HG02840 (cell line): ENCODE data around the gene TRAPPC3.

ENCODE experiments used
- ATAC-seq: cut with Tn5 transposase; IDR thresholded peaks from one replicate; pipeline ENCODE4 v1.9.1; 2021; ENCODE audit warnings: mild to moderate bottlenecking, moderate library complexity, moderate number of reproducible peaks; ENCODE audit not compliant: unreplicated experiment, low FRiP score

TRAPPC3 gene

DNA sequence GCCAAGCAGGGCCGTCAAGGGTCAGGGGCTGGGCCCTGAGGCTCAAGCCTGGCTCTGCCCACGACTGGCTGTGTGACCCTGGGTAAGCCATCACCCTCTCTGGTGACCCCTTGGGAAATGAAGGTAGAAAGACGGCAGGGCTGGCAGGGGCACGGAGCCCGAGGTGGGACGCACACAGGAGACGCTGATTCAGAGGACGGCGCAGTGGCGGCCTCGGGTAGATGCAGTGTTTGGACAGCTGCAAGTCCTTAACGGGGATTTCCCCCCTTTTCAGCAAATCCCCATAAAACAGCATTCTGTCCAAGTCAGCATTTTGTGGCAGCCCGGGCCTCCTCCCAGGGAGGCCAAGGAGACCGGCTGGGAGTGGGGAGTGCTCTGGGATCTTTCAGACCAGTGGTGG lies 41.0 kb downstream of the TRAPPC3 start:
- ATAC-seq = no peak

DNA sequence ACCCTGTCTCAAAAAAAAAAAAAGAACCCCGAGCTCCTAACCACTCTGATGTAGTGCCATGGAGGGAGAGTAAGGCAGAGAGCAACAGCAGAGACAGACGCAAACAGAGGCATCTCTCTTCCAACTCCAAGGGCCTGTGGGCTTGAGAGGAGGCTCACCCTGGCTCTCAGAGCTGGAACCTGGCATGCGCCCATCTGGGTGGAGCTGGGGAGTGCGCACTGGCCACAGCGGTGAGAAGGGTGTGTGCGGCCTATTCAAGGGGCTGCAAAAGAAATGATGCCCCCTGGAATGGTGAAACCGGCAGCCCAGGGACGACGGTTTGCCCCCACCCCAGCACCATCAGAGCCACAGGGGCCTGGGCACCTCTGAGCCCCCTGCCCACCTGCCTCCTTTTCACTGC lies 41.9 kb downstream of the TRAPPC3 start:
- ATAC-seq = no peak

DNA sequence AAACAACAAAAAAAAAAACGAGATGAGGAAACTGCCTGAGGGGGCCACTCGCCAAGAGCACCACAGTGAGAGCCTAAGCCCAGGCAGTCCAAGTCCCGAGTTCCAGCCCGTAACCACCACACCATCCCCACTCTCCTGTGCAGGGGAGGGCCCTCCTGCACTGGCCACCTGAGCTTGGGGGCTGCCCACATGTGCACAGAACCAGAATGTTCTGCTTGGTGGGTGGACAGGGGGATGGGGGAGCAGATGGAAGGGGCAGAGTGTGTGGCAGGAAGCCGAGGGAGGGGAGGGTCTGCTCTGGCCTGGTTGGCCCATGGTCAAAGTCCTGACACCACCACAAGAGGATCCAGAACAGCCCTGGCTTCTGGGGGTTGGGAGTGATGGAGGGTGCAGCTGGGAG lies 43.0 kb downstream of the TRAPPC3 start:
- no peak for ATAC-seq

DNA sequence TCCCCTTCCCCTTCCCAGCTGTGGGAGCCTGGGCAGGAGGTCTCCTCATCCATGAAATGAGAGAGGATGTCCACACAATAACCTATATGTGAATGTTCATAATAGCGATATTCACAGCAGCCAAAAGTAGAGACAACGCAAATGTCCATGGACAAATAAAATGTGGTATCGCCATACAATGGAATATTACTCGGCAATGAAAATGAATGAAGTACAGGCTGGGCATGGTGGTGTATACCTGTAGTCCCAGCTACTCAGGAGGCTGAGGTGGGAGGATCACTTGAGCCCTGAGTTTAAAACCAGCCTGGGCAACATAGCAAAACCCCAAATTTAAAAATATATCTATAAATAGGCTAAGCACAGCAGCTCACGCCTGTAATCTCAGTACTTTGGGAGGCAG lies 47.7 kb downstream of the TRAPPC3 start:
- no peak for ATAC-seq

DNA sequence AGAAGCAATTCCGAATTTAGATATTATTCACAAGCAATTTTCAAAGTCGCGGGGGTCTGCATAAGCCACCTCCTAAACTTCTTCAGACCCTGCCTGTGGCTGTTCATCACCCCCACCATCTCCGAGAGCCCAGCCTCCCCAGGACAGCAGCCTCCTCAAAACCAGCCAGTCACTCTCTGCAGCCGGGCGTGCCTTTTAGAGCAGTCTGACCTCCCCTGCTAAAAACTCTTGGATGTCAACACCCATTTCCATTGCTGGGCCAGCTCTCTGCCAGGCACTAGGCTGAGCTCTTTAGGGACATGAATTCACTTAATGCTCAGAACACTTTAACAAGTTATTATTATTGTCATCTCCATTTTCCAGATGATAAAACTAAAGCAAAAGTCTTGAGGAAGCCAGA lies 48.9 kb downstream of the TRAPPC3 start:
- no peak for ATAC-seq

DNA sequence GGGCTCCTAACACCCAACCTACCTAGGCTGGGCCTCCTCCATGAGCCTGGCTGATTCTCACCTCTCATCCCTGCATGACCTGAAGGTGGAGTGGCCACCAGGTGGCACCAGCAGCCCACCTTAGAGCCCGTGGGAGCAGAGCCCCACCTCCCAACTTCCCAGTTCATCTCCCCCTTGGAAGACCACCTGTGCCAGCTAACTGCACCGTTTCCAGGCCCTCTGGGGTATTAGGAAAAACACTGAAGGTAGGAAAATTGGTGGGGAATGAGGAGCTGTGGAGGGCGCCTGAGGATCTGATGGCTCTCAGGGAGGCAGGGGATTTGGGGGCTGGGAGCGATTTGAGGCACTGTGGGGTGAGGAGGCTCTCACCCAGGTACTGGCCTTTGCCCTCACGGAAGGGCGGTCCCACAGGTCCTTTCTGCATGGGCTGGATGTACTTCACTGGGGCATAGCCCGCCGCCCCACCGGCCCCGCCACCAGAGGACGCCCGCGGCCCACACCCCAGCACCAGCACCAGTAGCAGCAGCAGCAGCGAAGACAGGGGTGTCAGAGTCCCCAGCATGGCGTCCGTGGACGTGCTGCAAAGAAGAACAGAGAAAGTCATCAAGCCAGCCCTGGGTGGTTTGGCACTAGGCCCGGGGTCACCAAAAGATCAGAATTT lies 49.5 kb downstream of the TRAPPC3 start:
- no peak for ATAC-seq

DNA sequence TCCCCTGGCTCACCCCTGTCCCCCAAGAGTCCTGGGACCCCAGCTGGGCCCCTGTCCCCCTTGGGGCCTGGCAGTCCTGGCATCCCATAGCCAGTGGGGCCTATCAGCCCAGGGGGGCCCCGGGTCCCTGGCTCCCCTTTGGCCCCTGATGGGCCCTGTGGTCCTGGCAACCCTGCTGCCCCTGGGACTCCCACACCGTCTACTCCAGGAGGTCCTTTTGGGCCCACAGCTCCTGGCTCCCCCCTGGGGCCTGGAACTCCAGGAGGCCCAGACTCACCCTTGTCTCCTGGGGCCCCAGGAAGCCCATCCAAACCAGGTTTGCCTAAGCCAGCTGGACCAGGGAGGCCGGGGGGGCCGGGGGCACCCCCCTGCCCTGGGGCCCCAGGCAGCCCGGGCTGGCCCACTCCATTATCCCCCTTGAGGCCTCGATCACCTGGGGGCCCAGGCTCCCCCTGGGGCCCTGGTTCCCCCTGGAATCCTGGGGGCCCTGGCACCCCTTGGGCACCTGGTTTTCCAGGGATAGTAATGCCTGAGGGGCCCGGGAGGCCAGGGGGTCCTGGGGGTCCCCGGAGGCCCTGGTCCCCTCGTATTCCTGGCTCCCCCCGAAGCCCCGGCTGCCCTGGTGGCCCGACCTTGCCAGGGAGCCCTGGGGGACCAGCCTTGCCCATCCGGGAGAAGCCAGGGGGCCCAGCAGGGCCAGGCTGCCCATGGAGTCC lies 50.5 kb downstream of the TRAPPC3 start:
- ATAC-seq = no peak

DNA sequence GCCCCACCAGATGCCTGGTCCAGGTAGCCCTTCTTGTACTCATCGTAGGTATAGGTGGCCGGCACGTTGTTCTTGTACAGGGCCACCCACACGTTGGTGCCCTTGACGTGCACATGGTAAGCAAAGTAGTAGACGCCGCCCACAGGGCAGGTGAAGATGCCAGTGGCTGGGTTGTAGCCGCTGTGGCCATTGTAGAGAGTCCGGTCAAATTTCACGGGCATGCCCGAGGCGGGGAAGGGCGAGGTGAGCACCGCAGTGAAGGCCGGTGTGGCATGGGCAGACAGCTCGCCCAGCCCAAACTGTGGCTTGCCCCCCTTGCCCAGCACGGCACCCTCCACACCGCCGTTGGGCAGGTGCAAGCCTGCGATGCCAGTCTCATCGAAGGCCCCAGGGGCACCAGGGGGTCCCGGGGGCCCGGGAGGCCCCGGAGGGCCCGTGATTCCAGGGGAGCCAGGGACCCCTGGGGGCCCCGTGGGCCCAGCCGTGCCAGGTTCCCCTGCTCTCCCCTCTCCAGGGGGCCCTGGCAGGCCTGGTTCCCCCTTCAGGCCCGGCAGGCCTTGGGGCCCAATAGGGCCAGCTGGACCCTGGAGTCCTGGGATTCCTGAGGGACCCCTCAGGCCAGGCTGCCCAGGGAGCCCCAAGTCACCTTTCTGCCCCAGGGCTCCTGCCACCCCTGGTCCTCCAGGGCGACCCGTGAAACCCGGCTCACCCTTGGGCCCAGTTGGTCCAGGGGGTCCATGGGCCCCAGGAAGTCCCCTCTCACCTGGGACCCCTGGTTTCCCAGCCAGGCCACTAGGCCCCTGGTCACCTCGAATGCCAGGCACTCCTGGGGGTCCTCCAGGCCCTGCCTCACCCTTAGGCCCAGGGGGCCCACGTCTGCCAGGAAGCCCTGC lies 51.3 kb downstream of the TRAPPC3 start:
- ATAC-seq = no peak

DNA sequence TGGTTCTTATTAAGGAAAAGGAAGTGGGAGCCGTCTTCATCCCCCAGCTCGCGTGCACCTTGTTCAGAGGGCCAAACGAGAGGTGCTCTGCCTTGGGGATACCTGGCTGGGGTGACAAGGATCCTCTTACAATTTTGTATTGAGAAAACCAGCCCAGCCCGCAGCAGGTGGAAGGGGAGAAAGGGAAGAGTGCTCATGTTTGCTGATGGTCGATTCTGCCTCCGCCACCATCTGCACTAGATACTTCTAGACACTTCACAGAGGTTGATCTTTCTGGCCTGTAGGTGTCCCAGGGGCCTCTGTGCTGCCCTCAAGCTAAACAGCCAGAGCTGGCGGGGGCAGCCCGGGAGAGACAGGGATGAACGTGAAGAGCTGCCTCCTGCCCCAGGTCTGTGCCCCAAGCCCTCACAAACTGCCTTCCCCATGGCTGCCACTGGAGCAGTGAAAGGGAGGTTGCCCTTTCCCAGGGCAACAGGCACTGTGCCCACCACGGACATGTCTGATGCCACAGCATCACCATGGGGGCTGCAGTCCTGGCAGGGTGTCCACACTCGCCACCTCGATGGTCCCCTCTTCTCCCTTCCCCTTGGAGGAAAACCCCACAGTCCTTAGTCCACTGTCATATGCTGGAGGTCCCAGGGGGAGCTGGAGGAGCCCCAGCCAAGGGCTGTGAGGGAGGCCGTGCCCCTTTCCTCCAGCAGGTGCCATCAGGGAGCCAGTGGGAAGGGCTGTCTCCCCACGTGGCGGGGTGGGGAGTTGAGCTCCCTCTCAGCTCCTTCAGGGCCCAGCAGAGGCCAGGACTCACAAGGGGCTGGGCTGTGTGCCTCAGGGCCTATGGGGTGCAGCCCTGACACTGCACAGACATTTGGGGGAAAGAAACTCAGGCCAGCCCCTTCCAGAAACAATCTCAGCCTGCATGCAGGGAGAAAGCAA lies 52.5 kb downstream of the TRAPPC3 start:
- no peak for ATAC-seq

DNA sequence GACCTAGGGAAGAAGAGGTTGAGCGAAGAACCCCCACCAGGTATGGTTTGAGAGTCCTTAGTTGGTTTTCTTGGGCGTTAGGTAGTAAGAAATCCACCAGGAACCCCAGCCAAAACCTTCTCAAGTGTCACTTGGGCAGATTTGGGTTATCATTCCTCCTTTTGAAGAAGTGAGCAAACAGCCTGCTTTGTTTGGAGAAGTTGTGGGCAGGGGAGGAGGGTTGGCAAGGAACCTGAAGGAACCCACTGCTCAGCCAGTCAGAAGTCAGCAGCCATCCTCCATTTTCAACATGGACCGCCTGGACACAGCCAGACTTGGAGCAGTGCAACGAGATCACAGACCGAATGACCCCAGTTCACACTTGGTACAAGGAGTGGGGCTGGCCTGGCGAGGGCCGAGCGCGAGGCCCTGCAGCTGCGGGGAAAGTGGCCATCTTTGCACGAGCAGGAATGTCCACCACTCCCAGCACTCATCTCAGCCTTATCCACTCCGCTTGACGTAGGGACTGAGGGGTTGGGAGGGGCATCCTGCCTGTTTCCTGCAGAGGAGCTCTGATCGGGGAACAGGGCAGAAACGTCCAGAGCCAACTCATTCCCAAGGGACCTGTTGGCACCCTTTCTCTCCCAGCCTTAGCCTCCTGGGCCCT lies 53.4 kb downstream of the TRAPPC3 start:
- ATAC-seq = no peak

DNA sequence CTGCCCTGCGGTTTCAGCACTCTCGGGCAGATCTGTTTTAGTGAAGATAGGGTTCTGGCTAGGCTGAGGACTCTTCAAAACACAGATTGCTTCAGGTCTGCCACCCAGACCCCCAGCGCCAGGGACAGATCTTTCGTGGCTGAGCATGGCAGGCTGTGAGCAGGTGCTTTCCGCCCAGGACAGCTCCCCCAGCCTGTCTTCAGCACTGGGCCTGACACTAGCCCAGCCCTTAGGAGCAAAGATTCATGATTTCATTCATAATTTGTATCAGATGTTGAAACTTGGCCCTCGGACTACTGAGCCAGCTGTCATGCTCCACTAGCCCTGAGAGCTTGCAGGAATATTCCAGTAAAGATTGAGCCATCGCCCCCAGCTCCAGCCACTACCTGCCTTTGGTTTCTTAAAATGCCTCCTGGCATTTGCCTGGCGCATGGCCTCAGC lies 54.6 kb downstream of the TRAPPC3 start:
- ATAC-seq = no peak

DNA sequence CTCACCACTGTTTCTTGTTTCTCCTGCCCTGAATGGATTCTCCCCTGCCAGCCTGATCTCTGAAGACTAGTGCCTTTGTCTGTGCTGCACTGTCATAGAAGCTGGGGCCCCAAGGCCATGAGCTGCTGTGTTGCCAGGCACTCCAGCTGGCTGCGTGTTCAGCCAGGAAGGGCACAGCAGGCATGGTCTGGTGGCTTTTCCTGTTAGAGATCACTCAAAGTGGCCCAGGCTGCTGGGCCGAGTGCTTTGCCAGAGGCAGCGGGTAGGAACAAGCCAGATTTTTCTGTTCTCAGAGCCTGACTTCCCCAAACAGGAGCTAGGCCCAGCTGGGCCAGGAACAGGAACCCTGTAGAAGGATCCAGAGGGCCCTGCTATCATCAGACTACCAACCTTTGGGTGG lies 55.4 kb downstream of the TRAPPC3 start:
- ATAC-seq = no peak

DNA sequence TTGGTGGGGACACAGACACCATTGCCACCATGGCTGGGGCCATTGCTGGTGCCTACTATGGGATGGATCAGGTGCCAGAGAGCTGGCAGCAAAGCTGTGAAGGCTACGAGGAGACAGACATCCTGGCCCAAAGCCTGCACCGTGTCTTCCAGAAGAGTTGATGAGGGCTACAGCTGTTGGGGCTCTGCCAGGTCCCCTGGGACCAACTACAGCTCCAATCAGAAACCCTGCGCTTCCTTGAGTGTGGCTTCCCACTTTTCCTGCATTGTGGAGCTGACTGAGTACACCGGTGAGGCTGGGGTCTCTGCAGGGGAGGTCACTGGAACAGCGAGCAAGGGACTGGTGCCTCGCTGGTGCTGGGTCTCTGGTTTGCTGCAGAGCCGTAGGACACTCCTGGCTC lies 56.1 kb downstream of the TRAPPC3 start:
- ATAC-seq = no peak

DNA sequence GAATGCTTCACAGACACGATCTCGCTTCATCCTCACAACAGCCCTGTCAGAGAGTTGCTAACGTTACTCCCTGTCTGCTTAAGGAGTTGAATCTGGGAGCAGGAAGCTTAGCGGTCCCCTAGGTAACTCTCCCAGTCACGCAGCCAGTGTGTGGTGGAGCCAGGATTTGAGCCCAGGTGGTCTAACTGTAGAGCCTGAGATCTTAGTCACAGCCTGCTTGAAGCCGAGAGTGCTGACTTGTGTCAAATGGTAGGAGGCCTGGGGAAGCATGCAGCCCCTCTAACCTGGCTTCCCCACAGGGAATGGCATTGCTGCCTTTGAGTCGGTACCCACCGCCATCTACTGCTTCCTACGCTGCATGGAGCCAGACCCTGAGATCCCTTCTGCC lies 56.5 kb downstream of the TRAPPC3 start:
- ATAC-seq = no peak

DNA sequence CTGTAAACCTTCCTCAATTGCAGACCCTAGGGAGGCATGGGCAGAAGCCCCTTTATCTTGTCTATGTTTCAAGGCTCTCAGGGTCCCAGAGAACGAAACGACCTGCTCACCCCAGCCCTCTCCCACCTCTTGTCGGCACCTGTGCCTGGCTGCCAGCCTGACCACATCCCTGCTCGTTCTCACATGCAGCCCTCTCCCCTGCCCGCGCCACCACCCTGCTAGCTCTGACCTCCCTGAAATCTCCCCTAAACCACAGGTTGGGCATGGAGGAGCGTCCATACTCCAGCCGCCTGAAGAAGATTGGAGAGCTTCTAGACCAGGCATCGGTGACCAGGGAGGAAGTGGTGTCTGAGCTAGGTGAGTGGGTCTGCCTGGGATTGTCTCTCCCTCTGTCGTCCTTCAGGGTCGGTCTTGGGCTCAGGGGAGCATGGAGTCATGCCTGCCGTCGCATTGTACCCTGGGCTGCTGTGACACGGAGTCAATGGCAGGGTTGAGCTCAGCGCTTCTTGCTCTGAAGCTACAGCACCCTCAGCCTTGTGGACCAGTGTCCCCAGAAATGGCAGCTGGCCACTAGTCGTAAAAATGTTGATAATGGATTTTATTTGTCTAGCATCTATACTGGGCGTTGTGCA lies 57.0 kb downstream of the TRAPPC3 start:
- no peak for ATAC-seq

DNA sequence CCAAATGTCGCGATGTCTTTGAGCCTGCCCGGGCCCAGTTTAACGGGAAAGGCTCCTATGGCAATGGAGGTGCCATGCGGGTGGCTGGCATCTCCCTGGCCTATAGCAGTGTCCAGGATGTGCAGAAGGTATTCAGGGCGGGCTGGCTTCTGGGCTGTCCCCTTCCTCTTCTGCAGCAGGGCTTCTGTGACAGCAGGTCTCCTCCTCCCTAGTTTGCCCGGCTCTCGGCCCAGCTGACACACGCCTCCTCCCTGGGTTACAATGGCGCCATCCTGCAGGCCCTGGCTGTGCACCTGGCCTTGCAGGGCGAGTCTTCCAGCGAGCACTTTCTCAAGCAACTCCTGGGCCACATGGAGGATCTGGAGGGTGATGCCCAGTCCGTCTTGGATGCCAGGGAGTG lies 57.6 kb downstream of the TRAPPC3 start:
- no peak for ATAC-seq

DNA sequence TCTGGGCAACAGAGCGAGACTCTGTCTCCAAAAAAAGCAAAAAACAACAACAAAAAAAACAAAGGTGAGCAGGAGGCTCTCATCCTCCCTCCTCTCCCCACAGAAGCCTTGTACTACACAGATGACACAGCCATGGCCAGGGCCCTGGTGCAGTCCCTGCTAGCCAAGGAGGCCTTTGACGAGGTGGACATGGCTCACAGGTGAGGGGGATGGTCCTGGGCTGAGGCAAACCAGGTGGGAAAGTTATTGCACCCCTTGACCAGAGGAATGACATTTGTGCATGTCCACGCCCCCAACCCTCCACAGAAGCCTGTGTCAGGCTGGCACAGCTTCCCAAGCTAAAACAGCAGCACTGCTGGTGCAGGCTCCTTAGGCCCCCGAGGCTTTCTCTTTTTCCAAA lies 58.1 kb downstream of the TRAPPC3 start:
- no peak for ATAC-seq

DNA sequence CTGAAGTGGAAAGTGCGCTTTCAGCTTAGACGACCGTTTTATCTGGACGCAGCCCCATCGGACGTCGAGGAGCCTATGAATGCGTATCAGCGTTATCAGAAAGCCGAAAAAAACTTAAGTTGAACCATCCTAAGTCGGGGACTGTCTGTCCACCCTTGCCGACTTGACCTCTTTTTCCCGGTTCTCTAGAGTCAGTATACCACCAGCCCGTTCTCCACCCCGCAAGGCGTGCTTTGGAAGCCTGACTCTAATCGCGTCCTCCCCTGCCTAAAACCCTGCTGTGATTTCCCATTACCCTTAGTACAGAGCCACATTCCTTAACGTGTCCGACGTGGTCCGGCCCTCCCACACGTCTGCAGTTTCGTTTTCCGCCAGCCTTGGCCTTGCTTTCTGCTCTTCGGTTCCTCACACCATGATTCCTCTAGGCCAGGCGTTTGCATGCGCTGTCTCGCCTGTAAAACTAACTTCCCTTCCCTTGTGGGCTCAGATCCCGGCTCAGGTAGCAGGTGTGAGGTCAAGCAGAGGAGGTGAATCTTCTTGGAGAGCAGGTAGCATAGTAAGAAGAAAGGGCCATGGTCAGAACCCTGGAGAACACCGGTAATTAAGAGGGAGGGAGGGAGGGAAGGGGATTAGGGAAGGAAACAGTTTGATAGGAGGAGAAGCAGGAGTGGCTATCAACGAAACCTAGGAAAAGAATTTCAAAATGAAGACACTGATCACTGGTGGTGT lies 59.7 kb downstream of the TRAPPC3 start:
- no peak for ATAC-seq
